OCI-LY3 (cell line): ENCODE data around the gene TGFBRAP1.

ENCODE experiments used
- H2AFZ ChIP-seq: fragments of 200-600, 300-600 bp; shearing (Covaris generic); 2 replicates; pipeline ENCODE4 v1.6.0; 2014; ENCODE audit warnings: antibody characterized with exemption, low read depth, low read length
- H3K27ac ChIP-seq: fragments of 200-600, 300-600 bp; sonication (generic); 2 replicates; pipeline ENCODE4 v1.5.1; 2014; ENCODE audit warnings: mild to moderate bottlenecking, low read length, moderate library complexity, mixed read lengths
- H3K27me3 ChIP-seq: fragments of 200-600, 300-600 bp; sonication (generic); 2 replicates; pipeline ENCODE4 v1.6.1; 2014; ENCODE audit warnings: low read depth, low read length, mixed read lengths
- H3K36me3 ChIP-seq: fragments of 200-600, 300-600 bp; sonication (generic); replicated peaks from 2 replicates; pipeline ENCODE3; 2014; ENCODE audit warnings: low read depth, low read length, mixed read lengths
- H3K4me1 ChIP-seq: fragments of 300-600, 200-600 bp; sonication (generic); 2 replicates; pipeline ENCODE4 v1.6.1; 2014; ENCODE audit warnings: low read length, mixed read lengths
- H3K4me2 ChIP-seq: fragments of 200-600, 300-600 bp; sonication (generic); 2 replicates; pipeline ENCODE4 v1.6.1; 2014; ENCODE audit warnings: low read length, mixed read lengths
- H3K4me3 ChIP-seq: fragments of 300-600, 200-600 bp; sonication (generic); 2 replicates; pipeline ENCODE4 v1.5.1; 2014; ENCODE audit warnings: antibody characterized with exemption, mild to moderate bottlenecking, low read length, moderate library complexity
- H3K79me2 ChIP-seq: fragments of 300-600, 200-600 bp; shearing (Covaris generic); 2 replicates; pipeline ENCODE4 v1.6.1; 2014; ENCODE audit warnings: mild to moderate bottlenecking, low read length, mixed read lengths
- H3K9ac ChIP-seq: fragments of 300-600, 200-600 bp; shearing (Covaris generic); 2 replicates; pipeline ENCODE4 v1.6.0; 2014; ENCODE audit warnings: mild to moderate bottlenecking, low read length, moderate library complexity
- H3K9me3 ChIP-seq: fragments of 200-600, 300-600 bp; shearing (Covaris generic); 2 replicates; pipeline ENCODE4 v1.6.1; 2014; ENCODE audit warnings: low read length, mixed read lengths; ENCODE audit not compliant: insufficient read depth
- H4K20me1 ChIP-seq: fragments of 200-600, 300-600 bp; sonication (generic); 2 replicates; pipeline ENCODE4 v1.6.1; 2016; ENCODE audit warnings: low read length, mixed read lengths; ENCODE audit not compliant: insufficient read depth
- EZH2phosphoT487 ChIP-seq: fragments of 200-600 bp; shearing (Covaris generic); IDR thresholded peaks from 2 replicates; pipeline ENCODE4 v1.6.1; 2018; ENCODE audit warnings: antibody characterized with exemption, mixed run types, low read depth
- TF ChIP-seq, protein P1 (sequence below): fragments of 200-600, 300-600 bp; sonication (generic); IDR thresholded peaks from 2 replicates; pipeline ENCODE4 v1.5.1; 2014; ENCODE audit warnings: antibody characterized with exemption, low read length, low read depth

TGFBRAP1 gene

DNA sequence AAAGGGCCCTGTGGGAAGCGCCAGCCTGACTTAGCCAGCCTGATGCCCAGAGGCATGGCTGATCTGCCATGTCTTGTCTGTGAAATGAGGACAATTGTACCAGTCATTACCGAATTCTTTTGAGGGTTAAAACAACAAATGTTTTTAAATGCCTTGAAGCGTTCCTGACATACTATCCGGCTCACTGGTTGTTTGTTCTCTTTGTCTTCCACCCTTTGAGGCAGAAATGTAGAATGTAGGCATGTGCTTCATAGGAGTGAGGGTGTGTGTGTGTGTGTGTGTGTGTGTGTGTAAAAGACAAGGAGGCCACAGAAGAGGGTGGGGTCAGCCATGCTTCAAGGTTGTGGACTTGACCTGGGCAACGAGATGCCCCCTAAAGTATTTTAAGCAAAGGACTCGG is 35.5 kb downstream of the TGFBRAP1 start:
- peaks cover 6% of the 10 kb centered on the region for H3K4me1 ChIP-seq
- peaks cover 54% of the 10 kb centered on the region for H3K36me3 ChIP-seq
- peaks cover 7% of the 10 kb centered on the region for H3K79me2 ChIP-seq
- no peaks in the 10 kb centered on the region for H3K27me3 ChIP-seq
- no peak overlapping the region for H3K4me2 ChIP-seq
- no peak overlapping the region for H3K9ac ChIP-seq
- H3K27ac ChIP-seq: no peak overlapping the region
- TF ChIP-seq, protein P1, sequence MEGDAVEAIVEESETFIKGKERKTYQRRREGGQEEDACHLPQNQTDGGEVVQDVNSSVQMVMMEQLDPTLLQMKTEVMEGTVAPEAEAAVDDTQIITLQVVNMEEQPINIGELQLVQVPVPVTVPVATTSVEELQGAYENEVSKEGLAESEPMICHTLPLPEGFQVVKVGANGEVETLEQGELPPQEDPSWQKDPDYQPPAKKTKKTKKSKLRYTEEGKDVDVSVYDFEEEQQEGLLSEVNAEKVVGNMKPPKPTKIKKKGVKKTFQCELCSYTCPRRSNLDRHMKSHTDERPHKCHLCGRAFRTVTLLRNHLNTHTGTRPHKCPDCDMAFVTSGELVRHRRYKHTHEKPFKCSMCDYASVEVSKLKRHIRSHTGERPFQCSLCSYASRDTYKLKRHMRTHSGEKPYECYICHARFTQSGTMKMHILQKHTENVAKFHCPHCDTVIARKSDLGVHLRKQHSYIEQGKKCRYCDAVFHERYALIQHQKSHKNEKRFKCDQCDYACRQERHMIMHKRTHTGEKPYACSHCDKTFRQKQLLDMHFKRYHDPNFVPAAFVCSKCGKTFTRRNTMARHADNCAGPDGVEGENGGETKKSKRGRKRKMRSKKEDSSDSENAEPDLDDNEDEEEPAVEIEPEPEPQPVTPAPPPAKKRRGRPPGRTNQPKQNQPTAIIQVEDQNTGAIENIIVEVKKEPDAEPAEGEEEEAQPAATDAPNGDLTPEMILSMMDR: no peak
- no peak for TF ChIP-seq EZH2phosphoT487
- no peak overlapping the region for H3K4me3 ChIP-seq
- no peak overlapping the region for H2AFZ ChIP-seq
- no peaks in the 10 kb centered on the region for H3K9me3 ChIP-seq
- H4K20me1 ChIP-seq: no peaks in the 10 kb centered on the region

DNA sequence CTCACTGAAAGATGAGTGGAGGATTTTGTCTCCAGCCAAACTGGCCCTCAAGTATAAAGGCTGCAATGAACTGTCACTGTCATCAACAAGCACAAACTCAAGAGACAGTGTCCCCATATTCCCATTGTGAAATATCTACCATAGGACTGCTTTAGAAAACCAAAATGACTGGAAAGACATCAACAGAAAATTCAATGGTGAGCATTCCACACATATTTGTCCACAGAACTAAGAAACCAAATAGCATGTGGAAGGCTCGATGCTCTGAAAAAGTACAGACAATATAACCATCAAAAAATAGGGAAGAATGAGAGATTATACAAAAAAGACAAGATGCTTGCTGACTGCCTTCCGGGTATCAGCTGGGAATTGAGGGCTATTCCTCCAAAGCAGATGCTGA is 37.6 kb downstream of the TGFBRAP1 start:
- H4K20me1 ChIP-seq: no peaks in the 10 kb centered on the region
- H3K4me2 ChIP-seq: no peak overlapping the region
- peaks cover 16% of the 10 kb centered on the region for H3K4me1 ChIP-seq
- no peak overlapping the region for H3K9ac ChIP-seq
- H3K4me3 ChIP-seq: no peak overlapping the region
- no peak overlapping the region for H3K27ac ChIP-seq
- H3K27me3 ChIP-seq: no peaks in the 10 kb centered on the region
- H2AFZ ChIP-seq: no peak overlapping the region
- 0 out of 2 replicates have a peak, but pooled peaks cover 8% of the 10 kb centered on the region for H3K79me2 ChIP-seq
- no peaks in the 10 kb centered on the region for H3K9me3 ChIP-seq
- H3K36me3 ChIP-seq: peaks cover 48% of the 10 kb centered on the region
- TF ChIP-seq EZH2phosphoT487: no peak
- TF ChIP-seq, protein P1: no peak

DNA sequence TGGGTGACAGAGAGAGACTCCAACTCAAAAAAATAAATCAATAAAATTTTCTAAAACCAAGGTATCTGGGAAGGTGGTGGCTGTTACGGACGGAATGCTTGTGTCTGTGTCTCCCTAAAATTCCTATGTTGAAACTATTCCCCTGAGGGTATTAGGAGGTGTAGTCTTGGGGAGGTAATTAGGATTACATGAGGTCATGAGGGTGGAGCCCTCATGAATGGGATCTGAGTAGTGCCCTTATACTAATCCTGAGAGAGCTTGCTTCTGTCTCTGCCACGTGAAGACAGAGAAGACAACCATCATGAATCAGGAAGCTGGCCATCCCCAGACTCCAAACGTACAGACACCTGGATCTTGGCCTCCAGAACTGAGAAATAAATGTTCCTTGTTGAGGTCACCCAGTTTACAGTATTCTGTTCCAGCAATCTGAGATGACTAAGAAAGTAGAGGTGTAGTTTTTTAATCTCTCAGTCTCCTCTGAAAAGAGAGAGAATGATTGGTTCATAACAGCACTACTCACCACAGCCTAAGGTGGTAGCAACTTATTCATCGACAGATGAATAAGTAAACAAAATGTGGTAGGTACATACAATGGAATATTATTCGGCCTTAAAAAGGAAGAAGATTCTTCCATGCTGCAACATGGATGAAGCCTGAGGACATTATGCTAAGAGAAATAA is 38.4 kb downstream of the TGFBRAP1 start:
- Histone ChIP-seq H3K9ac (no peak overlapping the region), H4K20me1 (no peaks in the 10 kb centered on the region), H3K9me3 (no peaks in the 10 kb centered on the region), H3K36me3 (peaks cover 51% of the 10 kb centered on the region), H3K4me3 (no peak overlapping the region), H3K27ac (no peak overlapping the region), H3K27me3 (no peaks in the 10 kb centered on the region), H3K4me2 (no peak overlapping the region), H3K4me1 (peaks cover 16% of the 10 kb centered on the region), H2AFZ (no peak overlapping the region), H3K79me2 (0 out of 2 replicates have a peak, but pooled peaks cover 8% of the 10 kb centered on the region)
- TF ChIP-seq, protein P1: no peak
- TF ChIP-seq EZH2phosphoT487: no peak

DNA sequence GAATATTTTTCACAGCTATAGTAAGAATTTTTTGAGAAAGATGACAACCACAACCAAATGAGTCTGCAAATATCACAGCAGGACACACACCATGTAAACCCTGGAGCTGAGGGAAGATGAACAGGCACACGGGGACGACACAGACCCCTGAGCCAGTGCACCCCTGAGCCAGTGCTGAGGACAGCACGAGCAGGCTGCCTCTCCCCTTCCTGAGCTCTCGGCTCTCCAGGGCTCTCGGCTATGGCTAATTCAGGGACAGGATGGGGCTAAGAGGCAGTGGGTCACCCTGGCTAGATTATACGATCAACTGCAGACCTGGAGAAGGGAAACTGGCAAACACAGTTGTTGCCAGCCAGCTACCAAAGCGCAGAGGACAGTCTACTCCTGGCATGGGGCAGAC is 41.4 kb downstream of the TGFBRAP1 start:
- Histone ChIP-seq H3K27ac (peak overlapping the region; percentile 29; the same call in 1 of the 2 replicates), H3K79me2 (0 out of 2 replicates have a peak, but pooled peaks cover 3% of the 10 kb centered on the region), H3K36me3 (peaks cover 58% of the 10 kb centered on the region)

More for the DNA sequence above, 41.4 kb downstream of the TGFBRAP1 start:
- no peak overlapping the region for H3K4me3 ChIP-seq
- peak overlapping the region; percentile 18; the same call in 1 of the 2 replicates for H2AFZ ChIP-seq
- H3K9ac ChIP-seq: no peak overlapping the region
- TF ChIP-seq EZH2phosphoT487: no peak
- TF ChIP-seq, protein P1: no peak
- 0 out of 2 replicates have a peak overlapping the region, but pooled peaks have one; percentile 3 for H3K4me2 ChIP-seq
- H3K4me1 ChIP-seq: peaks cover 10% of the 10 kb centered on the region
- H4K20me1 ChIP-seq: no peaks in the 10 kb centered on the region
- H3K27me3 ChIP-seq: no peaks in the 10 kb centered on the region
- no peaks in the 10 kb centered on the region for H3K9me3 ChIP-seq
